T-cell (primary cell): ENCODE data around the gene RUNX1. TPM values are rescaled to one million over a fixed set of nuclear protein-coding genes. Genes with fewer than 3 reads are reported as not detected.

Experiments used
- ATAC-seq, 4 experiments: fragments of 200-7000 bp in 3 of 4; fragments of 150-1000 bp in 1 of 4; cut with Tn5 transposase; replicated peaks in 1 of 4; 1 replicate in 3 of 4; 2 replicates in 1 of 4; pipeline ENCODE4 v1.10.0; 2021; ENCODE audit warnings: moderate library complexity in 3 of 4, mild to moderate bottlenecking in 2 of 4, moderate number of reproducible peaks in 1 of 4
- CTCF ChIA-PET, 2 donors: fragments of 300-600 bp; sonication (Branson Sonifier 250); formaldehyde crosslinking; loops; one replicate each; lab custom pipeline; 2022; ENCODE audit warnings: antibody characterized with exemption in 2 of 2; lab: Charles Lee
- POLR2A ChIA-PET, 2 donors: fragments of 300-600 bp; sonication (Branson Sonifier 250); formaldehyde crosslinking; loops; one replicate each; lab custom pipeline; 2022; ENCODE audit warnings: antibody characterized with exemption in 2 of 2; lab: Charles Lee
- DNase-seq, 35 experiments: peaks; one replicate each; pipeline versions ENCODE4 v3.0.0 to v3.0.0-alpha.2; 2013 to 2023
- H3K27ac ChIP-seq: one replicate; pipeline ENCODE4 v1.5.1; 2013; ENCODE audit warnings: low read length
- H3K27me3 ChIP-seq, 2 experiments: replicated peaks in 1 of 2; 1 replicate in 1 of 2; 2 replicates in 1 of 2; pipeline versions ENCODE4 v1.6.1 to v1.7.0; 2013; ENCODE audit warnings: low read length in 1 of 2, mixed read lengths in 1 of 2; ENCODE audit not compliant: control insufficient read depth in 2 of 2, insufficient read depth in 2 of 2; ENCODE audit errors: extremely low read depth in 1 of 2
- H3K36me3 ChIP-seq, 2 donors: 1 replicate in 1 of 2; 2 replicates in 1 of 2; pipeline versions ENCODE4 v1.6.1 to v1.7.0; 2013; ENCODE audit warnings: low read length in 1 of 2; ENCODE audit not compliant: control insufficient read depth in 2 of 2, insufficient read depth in 1 of 2; ENCODE audit errors: extremely low read depth in 1 of 2
- H3K4me1 ChIP-seq, 2 experiments: 1 replicate in 1 of 2; 2 replicates in 1 of 2; pipeline versions ENCODE4 v1.6.1 to v1.7.0; 2013; ENCODE audit warnings: low read length in 2 of 2, mixed read lengths in 1 of 2; ENCODE audit not compliant: insufficient read depth in 2 of 2, control insufficient read depth in 1 of 2; ENCODE audit errors: extremely low read depth in 1 of 2
- H3K4me3 ChIP-seq, 2 donors: 1 replicate in 1 of 2; 2 replicates in 1 of 2; pipeline versions ENCODE4 v1.5.1 to v1.7.0; 2013; ENCODE audit warnings: mild to moderate bottlenecking in 2 of 2, low read length in 1 of 2, moderate library complexity in 1 of 2; ENCODE audit not compliant: control insufficient read depth in 1 of 2; ENCODE audit errors: extremely low read depth in 1 of 2
- H3K9me3 ChIP-seq: 2 replicates; pipeline ENCODE4 v1.7.0; 2013
- H3K27ac Mint-ChIP-seq, 2 donors: one replicate each; pipeline ENCODE4 v1.8.0; 2020 to 2021; ENCODE audit warnings: mild to moderate bottlenecking in 2 of 2, mixed read lengths in 2 of 2
- H3K27me3 Mint-ChIP-seq, 2 donors: one replicate each; pipeline ENCODE4 v1.8.0; 2021 to 2022; ENCODE audit warnings: mixed read lengths in 2 of 2
- H3K36me3 Mint-ChIP-seq: one replicate; pipeline ENCODE4 v1.8.0; 2021; ENCODE audit warnings: mixed read lengths
- H3K4me1 Mint-ChIP-seq, 3 donors: one replicate each; pipeline ENCODE4 v1.8.0; 2020 to 2022; ENCODE audit warnings: mixed read lengths in 3 of 3, mild to moderate bottlenecking in 1 of 3
- H3K4me3 Mint-ChIP-seq, 3 donors: one replicate each; pipeline ENCODE4 v1.8.0; 2020 to 2022; ENCODE audit warnings: mild to moderate bottlenecking in 3 of 3, mixed read lengths in 3 of 3, moderate library complexity in 3 of 3
- H3K9me3 Mint-ChIP-seq, 3 donors: one replicate each; pipeline ENCODE4 v1.8.0; 2020 to 2022; ENCODE audit warnings: mixed read lengths in 3 of 3
- WGBS: methylation state at CpG from one replicate; pipeline ENCODE4 v1.1.5; 2013; ENCODE audit warnings: missing lambda C conversion rate; ENCODE audit not compliant: insufficient coverage; 5-methylcytosine and 5-hydroxymethylcytosine counted together
- total RNA-seq, 35 experiments: library from RNA in 6 of 35; stranded (reverse) in 6 of 35; fragments of 120-200 nt in 1 of 35; gene quantifications; one replicate each; pipeline versions ENCODE4 v1.2.1 to v1.2.4 and lab custom pipeline; 2013 to 2026

The RUNX1 gene
- total RNA-seq, 5 donors from 2014 or later (not counting 1 experiment from before 2014, with no cell fraction given): 87.0 to 117 (median 104) TPM

DNA sequence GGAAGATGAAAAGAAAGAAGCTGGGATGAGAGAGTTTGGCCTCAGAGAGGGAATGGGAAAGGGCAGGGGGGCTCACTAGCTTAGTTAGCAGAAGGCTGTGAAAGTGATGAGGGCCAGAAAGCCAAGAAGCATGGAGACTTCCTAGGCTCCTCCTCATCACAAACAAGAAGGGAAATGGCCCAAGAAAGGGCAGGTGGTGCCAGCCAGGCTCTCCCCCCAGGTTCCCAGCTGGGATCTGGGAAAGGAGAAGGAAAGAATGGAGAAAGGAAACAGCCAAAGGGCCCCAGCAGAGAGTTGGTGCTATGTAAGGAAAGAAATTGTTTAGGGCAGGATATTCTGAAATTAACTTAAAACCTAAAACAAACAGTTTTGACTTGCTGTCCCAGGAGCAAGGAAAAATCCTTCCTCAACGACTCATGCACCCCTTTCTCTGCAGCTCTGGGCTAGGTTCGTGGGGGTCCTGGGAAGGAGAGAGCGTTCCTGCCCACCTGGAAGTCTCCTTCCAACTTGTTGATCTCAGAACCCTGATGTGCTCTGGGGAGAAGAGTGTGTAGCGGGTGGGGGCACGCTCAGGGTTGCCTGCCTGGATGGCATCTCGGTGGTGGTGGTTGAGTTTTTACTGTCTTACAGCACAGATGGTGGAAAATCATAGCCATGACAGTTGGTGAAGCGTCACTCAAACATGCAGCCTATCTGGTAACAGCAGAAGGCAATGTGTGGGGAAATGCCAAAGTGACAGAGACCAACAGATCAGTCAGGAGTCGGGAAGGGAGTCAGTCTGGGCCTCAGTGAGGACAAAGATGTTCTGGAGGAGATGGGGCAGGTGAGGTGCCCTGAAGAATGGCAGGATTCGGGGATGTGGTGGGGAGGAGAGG is 233.0 kb downstream of the RUNX1 start:
- no peaks in the 10 kb centered on the region for H3K27me3 ChIP-seq
- peak overlapping the region; percentile 65 to 77 for H3K27ac Mint-ChIP-seq
- peaks cover 18 to 63% of the 10 kb centered on the region in 2 donors for H3K36me3 ChIP-seq
- H3K4me1 ChIP-seq: peaks cover 2 to 27% of the 10 kb centered on the region in 2 experiments
- ATAC-seq: no peak
- ChIA-PET POLR2A (no interaction called here), CTCF (interaction anchor here in 1 of 2 donors (0.6 kb wide), 1 partner anchor 802 kb away, joined by 5 read pairs; no protein-coding TSS in a partner anchor)
- no peaks in the 10 kb centered on the region for H3K9me3 ChIP-seq
- no peak overlapping the region for H3K4me3 ChIP-seq
- peaks cover 57% of the 10 kb centered on the region for H3K36me3 Mint-ChIP-seq
- H3K9me3 Mint-ChIP-seq: no peaks in the 10 kb centered on the region
- peaks cover 58 to 74% (median 67%) of the 10 kb centered on the region in 3 donors for H3K4me1 Mint-ChIP-seq
- H3K27ac ChIP-seq: no peak overlapping the region
- H3K27me3 Mint-ChIP-seq: no peaks in the 10 kb centered on the region
- WGBS: 98% methylated on average over 8 of the region's 9 CpGs
- H3K4me3 Mint-ChIP-seq: no peak overlapping the region
- DNase-seq: no peak

GRCh38 chr21:34814529-34814951 is 234.6 kb downstream of the RUNX1 start:
- peaks cover 21 to 57% of the 10 kb centered on the region in 2 donors for H3K36me3 ChIP-seq
- no peaks in the 10 kb centered on the region for H3K27me3 Mint-ChIP-seq
- no peak for DNase-seq
- no peak overlapping the region for H3K27ac ChIP-seq
- ATAC-seq: no peak
- H3K4me1 Mint-ChIP-seq: peaks cover 69 to 87% (median 79%) of the 10 kb centered on the region in 3 donors
- peaks cover 2 to 39% of the 10 kb centered on the region in 2 experiments for H3K4me1 ChIP-seq
- H3K27me3 ChIP-seq: no peaks in the 10 kb centered on the region
- WGBS: 92% methylated on average over 6 of the region's 6 CpGs
- H3K4me3 Mint-ChIP-seq: no peak overlapping the region
- no peaks in the 10 kb centered on the region for H3K9me3 Mint-ChIP-seq
- no peak overlapping the region for H3K4me3 ChIP-seq
- ChIA-PET POLR2A (no interaction called here), CTCF (interaction anchor here in 1 of 2 donors (0.6 kb wide), 1 partner anchor 224 kb away, joined by 3 read pairs; no protein-coding TSS in a partner anchor)
- no peaks in the 10 kb centered on the region for H3K9me3 ChIP-seq
- H3K27ac Mint-ChIP-seq: peak overlapping the region in 1 of 2 donors; percentile 77
- H3K36me3 Mint-ChIP-seq: peaks cover 56% of the 10 kb centered on the region

DNA sequence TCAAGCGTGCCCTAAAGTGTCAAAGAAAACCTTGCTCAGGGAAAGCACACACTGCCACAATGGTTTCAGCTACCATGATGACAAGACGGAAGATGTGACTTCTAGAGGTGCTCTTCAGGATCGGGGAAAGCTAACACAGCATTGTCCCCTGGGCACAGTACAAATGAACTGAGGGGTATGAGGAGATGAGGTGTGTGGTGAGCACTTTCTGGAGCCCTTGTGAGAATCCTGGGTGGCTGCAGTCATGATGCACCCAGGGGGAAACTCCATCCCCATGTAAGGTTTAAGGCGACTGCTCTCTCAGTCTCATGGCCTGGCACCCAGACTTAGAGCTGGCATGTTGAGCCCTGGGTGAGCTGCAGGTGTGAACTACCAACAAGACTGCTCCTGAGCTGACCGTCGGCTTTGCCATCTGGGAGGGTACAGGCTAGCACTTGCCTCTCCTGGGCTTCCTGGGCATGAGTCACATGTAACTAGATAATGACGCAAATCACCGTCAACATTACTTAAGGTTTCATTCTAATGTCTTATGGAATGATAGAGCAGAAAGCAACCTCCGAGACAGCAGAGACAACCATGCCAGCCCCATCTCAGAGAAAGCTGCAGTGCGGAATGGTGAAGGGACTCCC is 235.7 kb downstream of the RUNX1 start:
- Histone ChIP-seq H3K9me3 (no peaks in the 10 kb centered on the region), H3K4me3 (no peak overlapping the region), H3K36me3 (peaks cover 25 to 48% of the 10 kb centered on the region in 2 donors), H3K27me3 (no peaks in the 10 kb centered on the region), H3K27ac (no peak overlapping the region), H3K4me1 (peaks cover 2 to 50% of the 10 kb centered on the region in 2 experiments)
- Mint-ChIP-seq H3K36me3 (peaks cover 48% of the 10 kb centered on the region), H3K27me3 (no peaks in the 10 kb centered on the region), H3K9me3 (no peaks in the 10 kb centered on the region), H3K4me3 (no peak overlapping the region), H3K4me1 (peaks cover 76 to 93% (median 87%) of the 10 kb centered on the region in 3 donors), H3K27ac (peak overlapping the region; percentile 28 to 41)
- ATAC-seq: no peak
- WGBS: 99% methylated on average over 9 of the region's 10 CpGs
- POLR2A ChIA-PET: no interaction called here
- no peak for DNase-seq
- CTCF ChIA-PET: no interaction called here

DNA sequence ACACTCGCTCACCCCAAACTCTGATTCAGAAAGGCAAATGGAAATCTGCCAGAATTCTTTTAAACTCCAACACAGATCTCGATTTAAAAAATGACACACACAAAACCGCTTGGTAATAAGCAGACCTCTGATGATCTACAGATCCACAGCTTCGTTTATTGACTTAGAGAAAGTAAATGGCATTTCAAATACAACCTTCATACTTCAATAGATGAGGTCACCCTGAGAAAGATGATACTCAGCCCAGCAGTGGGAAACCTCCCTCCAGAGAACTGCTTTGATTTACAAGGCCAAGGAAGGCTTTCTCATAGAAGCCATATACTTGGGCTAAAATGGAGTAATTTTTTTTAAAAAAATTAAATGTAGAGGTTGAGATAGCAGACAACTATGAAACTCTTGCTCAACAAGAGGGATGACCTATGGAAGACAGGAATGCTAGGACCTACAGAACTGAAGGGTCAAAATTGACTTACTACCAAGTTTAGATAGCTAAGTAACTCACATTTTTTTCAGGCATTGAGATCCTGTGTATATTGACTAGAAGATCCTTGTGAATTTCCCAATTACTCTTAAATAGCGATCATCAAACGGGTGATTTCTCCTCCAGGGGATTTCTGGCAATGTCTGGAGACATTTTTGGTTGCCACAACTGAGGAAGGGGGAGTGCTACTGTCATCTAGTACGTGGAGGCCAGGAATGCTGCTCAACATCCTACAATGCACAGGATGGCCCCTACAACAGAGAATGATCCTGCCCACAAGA is 236.4 kb downstream of the RUNX1 start:
- no peaks in the 10 kb centered on the region for H3K9me3 ChIP-seq
- peaks cover 42% of the 10 kb centered on the region for H3K36me3 Mint-ChIP-seq
- peaks cover 25 to 47% of the 10 kb centered on the region in 2 donors for H3K36me3 ChIP-seq
- no peak overlapping the region for H3K4me3 ChIP-seq
- no peak for DNase-seq
- no peak overlapping the region for H3K4me3 Mint-ChIP-seq
- no peaks in the 10 kb centered on the region for H3K9me3 Mint-ChIP-seq
- peaks cover 83 to 96% (median 91%) of the 10 kb centered on the region in 3 donors for H3K4me1 Mint-ChIP-seq
- no peaks in the 10 kb centered on the region for H3K27me3 Mint-ChIP-seq
- ChIA-PET CTCF (no interaction called here), POLR2A (interaction anchor here in 1 of 2 donors (0.6 kb wide), 1 partner anchor 7 kb away, joined by 3 read pairs; no protein-coding TSS in a partner anchor)
- ATAC-seq: no peak
- no peak overlapping the region for H3K27ac ChIP-seq
- no peaks in the 10 kb centered on the region for H3K27me3 ChIP-seq
- peaks cover 2 to 57% of the 10 kb centered on the region in 2 experiments for H3K4me1 ChIP-seq
- H3K27ac Mint-ChIP-seq: peak overlapping the region; percentile 78 to 90
- WGBS: 78% methylated on average over 3 of the region's 7 CpGs

DNA sequence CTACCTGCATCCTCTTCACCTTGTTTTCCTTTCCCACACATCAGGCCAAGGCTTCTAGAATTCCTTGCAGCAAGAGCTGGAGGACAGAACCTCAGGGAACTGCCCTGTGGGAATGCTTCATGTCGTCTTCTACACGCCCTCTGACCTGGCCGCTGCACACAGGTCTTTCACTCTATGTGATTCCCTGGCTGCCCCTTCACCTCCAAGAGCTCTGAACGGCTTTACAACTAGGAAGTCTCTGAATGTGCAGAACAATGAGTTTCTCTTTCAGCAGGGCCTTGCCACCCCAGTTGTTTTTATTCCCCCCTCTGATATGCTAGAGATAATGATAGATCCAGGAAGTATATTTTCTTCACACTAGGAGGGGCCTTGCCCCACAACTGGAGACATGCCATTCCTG is 237.7 kb downstream of the RUNX1 start:
- peaks cover 2 to 64% of the 10 kb centered on the region in 2 experiments for H3K4me1 ChIP-seq
- Mint-ChIP-seq H3K4me1 (peaks cover 88 to 98% (median 95%) of the 10 kb centered on the region in 3 donors), H3K4me3 (peak overlapping the region in 1 of 3 donors; percentile 43), H3K9me3 (no peaks in the 10 kb centered on the region), H3K27ac (peak overlapping the region; percentile 78 to 90), H3K36me3 (peaks cover 42% of the 10 kb centered on the region), H3K27me3 (no peaks in the 10 kb centered on the region)
- no peak overlapping the region for H3K4me3 ChIP-seq
- 92% methylated on average over 3 of the region's 4 CpGs for WGBS
- no peaks in the 10 kb centered on the region for H3K27me3 ChIP-seq
- POLR2A ChIA-PET: interaction anchor here in 1 of 2 donors (0.6 kb wide), 1 partner anchor 7 kb away, joined by 4 read pairs; no protein-coding TSS in a partner anchor
- DNase-seq: no peak
- H3K36me3 ChIP-seq: peaks cover 23 to 35% of the 10 kb centered on the region in 2 donors
- no peak overlapping the region for H3K27ac ChIP-seq
- ATAC-seq: no peak
- CTCF ChIA-PET: no interaction called here
- no peaks in the 10 kb centered on the region for H3K9me3 ChIP-seq
